ENCODE data around the gene RIC8B. TPM values are rescaled to one million over a fixed set of nuclear protein-coding genes. Genes with fewer than 3 reads are reported as not detected.
A peak's percentile ranks its signal among the peaks of the same experiment; 100 is the strongest.

RIC8B gene
- total RNA-seq, 1 donor from 2014 or later: 5.8 TPM

- Mint-ChIP-seq H3K4me1 (peaks cover 14% of the 10 kb centered on the region), H3K9me3 (no peaks in the 10 kb centered on the region), H3K27me3 (peaks cover 76% of the 10 kb centered on the region), H3K4me3 (no peak overlapping the region), H3K36me3 (ENCODE audit: low read depth) (no peaks in the 10 kb centered on the region), H3K27ac (no peak overlapping the region)
- TF ChIP-seq, protein P1, sequence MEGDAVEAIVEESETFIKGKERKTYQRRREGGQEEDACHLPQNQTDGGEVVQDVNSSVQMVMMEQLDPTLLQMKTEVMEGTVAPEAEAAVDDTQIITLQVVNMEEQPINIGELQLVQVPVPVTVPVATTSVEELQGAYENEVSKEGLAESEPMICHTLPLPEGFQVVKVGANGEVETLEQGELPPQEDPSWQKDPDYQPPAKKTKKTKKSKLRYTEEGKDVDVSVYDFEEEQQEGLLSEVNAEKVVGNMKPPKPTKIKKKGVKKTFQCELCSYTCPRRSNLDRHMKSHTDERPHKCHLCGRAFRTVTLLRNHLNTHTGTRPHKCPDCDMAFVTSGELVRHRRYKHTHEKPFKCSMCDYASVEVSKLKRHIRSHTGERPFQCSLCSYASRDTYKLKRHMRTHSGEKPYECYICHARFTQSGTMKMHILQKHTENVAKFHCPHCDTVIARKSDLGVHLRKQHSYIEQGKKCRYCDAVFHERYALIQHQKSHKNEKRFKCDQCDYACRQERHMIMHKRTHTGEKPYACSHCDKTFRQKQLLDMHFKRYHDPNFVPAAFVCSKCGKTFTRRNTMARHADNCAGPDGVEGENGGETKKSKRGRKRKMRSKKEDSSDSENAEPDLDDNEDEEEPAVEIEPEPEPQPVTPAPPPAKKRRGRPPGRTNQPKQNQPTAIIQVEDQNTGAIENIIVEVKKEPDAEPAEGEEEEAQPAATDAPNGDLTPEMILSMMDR (IDR thresholded peaks at IDR 0.05): no peak
- intact Hi-C loops (cut with micrococcal nuclease): no loop called here
- ChIA-PET POLR2A (interaction anchor here (0.7 kb wide), 1 partner anchor 31 kb away, joined by 3 read pairs; no protein-coding TSS in a partner anchor), CTCF (interaction anchor here (0.9 kb wide), 1 partner anchor 12 kb away, joined by 4 read pairs; no protein-coding TSS in a partner anchor)
- ATAC-seq (ENCODE audit: low read depth) (no peak), DNase-seq (no peak)
These were observed 132.9 kb downstream of the RIC8B start for GRCh38 chr12:106907411-106907810.

- POLR2A ChIA-PET: interaction anchor here (0.7 kb wide), 1 partner anchor 32 kb away, joined by 3 read pairs; no protein-coding TSS in a partner anchor
- intact Hi-C loops (cut with micrococcal nuclease): no loop called here
- TF ChIP-seq, protein P1 (IDR thresholded peaks at IDR 0.05): no peak
- H3K9me3 Mint-ChIP-seq: no peaks in the 10 kb centered on the region
- no peak overlapping the region for H3K27ac Mint-ChIP-seq
- no peak for DNase-seq
- no peak for ATAC-seq (ENCODE audit: low read depth)
- H3K36me3 Mint-ChIP-seq (ENCODE audit: low read depth): no peaks in the 10 kb centered on the region
- peaks cover 76% of the 10 kb centered on the region for H3K27me3 Mint-ChIP-seq
- CTCF ChIA-PET: no interaction called here
- H3K4me1 Mint-ChIP-seq: peaks cover 14% of the 10 kb centered on the region
- no peak overlapping the region for H3K4me3 Mint-ChIP-seq
These were observed 133.4 kb downstream of the RIC8B start for GRCh38 chr12:106907846-106908245.

DNA sequence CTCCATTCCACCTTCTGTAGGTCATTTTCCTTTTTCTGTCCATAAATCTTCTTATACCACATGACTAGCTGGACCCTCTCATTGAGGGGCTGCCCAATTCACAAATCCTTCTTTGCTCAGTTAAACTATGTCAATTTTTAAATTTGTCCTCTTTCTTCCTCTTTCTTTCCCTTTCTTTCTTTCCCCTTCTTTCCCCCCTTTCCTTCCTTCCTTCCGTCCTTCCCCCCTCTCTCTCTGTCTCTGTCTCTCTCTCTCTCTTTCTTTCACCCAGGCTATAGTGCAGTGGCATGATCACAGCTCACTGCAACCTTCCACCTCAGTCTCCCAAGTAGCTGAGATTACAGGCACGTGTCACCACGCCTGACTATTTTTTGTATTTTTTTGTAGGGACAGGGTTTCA, 134.1 kb downstream of the RIC8B start:
- no peak overlapping the region for H3K27ac Mint-ChIP-seq
- H3K4me1 Mint-ChIP-seq: peaks cover 14% of the 10 kb centered on the region
- ATAC-seq (ENCODE audit: low read depth) (no peak), DNase-seq (no peak)
- peaks cover 76% of the 10 kb centered on the region for H3K27me3 Mint-ChIP-seq
- intact Hi-C loops (cut with micrococcal nuclease): no loop called here
- TF ChIP-seq, protein P1 (IDR thresholded peaks at IDR 0.05): no peak
- no peaks in the 10 kb centered on the region for H3K36me3 Mint-ChIP-seq (ENCODE audit: low read depth)
- no peak overlapping the region for H3K4me3 Mint-ChIP-seq
- POLR2A ChIA-PET: no interaction called here
- CTCF ChIA-PET: no interaction called here
- H3K9me3 Mint-ChIP-seq: no peaks in the 10 kb centered on the region

GRCh38 chr12:106910202-106910601, 135.7 kb downstream of the RIC8B start:
- peaks cover 79% of the 10 kb centered on the region for H3K27me3 Mint-ChIP-seq
- H3K4me3 Mint-ChIP-seq: peak overlapping the region; percentile 9
- H3K27ac Mint-ChIP-seq: no peak overlapping the region
- H3K36me3 Mint-ChIP-seq (ENCODE audit: low read depth): no peaks in the 10 kb centered on the region
- intact Hi-C loops (cut with micrococcal nuclease): loop anchor here (1.0 to 10.0 kb wide), 4 partner anchors 46 to 325 kb away; partner anchors contain the start of genes CRY1 and RFX4
- no peaks in the 10 kb centered on the region for H3K9me3 Mint-ChIP-seq
- ChIA-PET POLR2A (interaction anchor here (0.5 to 1.5 kb wide), 6 partner anchors 10 to 1775 kb away, joined by 3 to 5 read pairs (median 4); partner anchors contain the start of gene TMEM263), CTCF (interaction anchor here (1.0 to 1.5 kb wide), 2 partner anchors 10 to 552 kb away, joined by 3 to 8 read pairs; partner anchors contain the start of gene POLR3B)
- TF ChIP-seq, protein P1 (IDR thresholded peaks at IDR 0.05): no peak
- no peak for DNase-seq
- ATAC-seq (ENCODE audit: low read depth): peak; percentile 84
- peaks cover 14% of the 10 kb centered on the region for H3K4me1 Mint-ChIP-seq

GRCh38 chr12:106911581-106911980, 137.1 kb downstream of the RIC8B start:
- ChIA-PET POLR2A (no interaction called here), CTCF (no interaction called here)
- DNase-seq (no peak), ATAC-seq (ENCODE audit: low read depth) (no peak)
- Mint-ChIP-seq H3K9me3 (no peaks in the 10 kb centered on the region), H3K4me3 (no peak overlapping the region), H3K27me3 (peaks cover 80% of the 10 kb centered on the region), H3K36me3 (ENCODE audit: low read depth) (no peaks in the 10 kb centered on the region), H3K27ac (no peak overlapping the region), H3K4me1 (peaks cover 14% of the 10 kb centered on the region)
- intact Hi-C loops (cut with micrococcal nuclease): loop anchor here (5.0 to 10.0 kb wide), 3 partner anchors 177 to 327 kb away; partner anchors contain the start of genes CRY1 and RFX4
- TF ChIP-seq, protein P1 (IDR thresholded peaks at IDR 0.05): no peak
